Retinal pigment epithelial cell (primary cell): ENCODE results near the gene SPEM3.
"Not testable (repeated sequence)": the region's sequence is repeated elsewhere in the genome, so short reads cannot be mapped to it uniquely, and the experiment has no call there.

Source experiments
- DNase-seq: peaks from one replicate; pipeline ENCODE4 v3.0.0-alpha.2; 2010; ENCODE audit warnings: low read depth
- H3K4me3 ChIP-seq: 2 replicates; pipeline ENCODE4 v1.5.1; 2011; ENCODE audit warnings: mild to moderate bottlenecking, low read length, control low read depth, moderate library complexity
- CTCF ChIP-seq: conservative IDR thresholded peaks from 2 replicates; pipeline ENCODE4 v1.5.1; 2011; ENCODE audit warnings: low read depth, low read length, control low read depth, inconsistent platforms

Gene SPEM3

GRCh38 chr17:7476951-7477350 is 48.3 kb downstream of the SPEM3 start:
- no peak for DNase-seq
- H3K4me3 ChIP-seq, result peak overlapping the region; percentile 62
- no peak for TF ChIP-seq CTCF

GRCh38 chr17:7477392-7478275 is 49.0 kb downstream of the SPEM3 start:
- peak overlapping the region; percentile 62 for H3K4me3 ChIP-seq
- peak; percentile 90 for DNase-seq
- no peak for TF ChIP-seq CTCF

- no peak for TF ChIP-seq CTCF
- no peak for DNase-seq
- H3K4me3 ChIP-seq, result peak overlapping the region; percentile 62
These were observed 49.9 kb downstream of the SPEM3 start for GRCh38 chr17:7478276-7479212.

GRCh38 chr17:7479213-7480088 is 50.8 kb downstream of the SPEM3 start, which contains the start of gene ZBTB4:
TSS of gene ZBTB4 (minus strand) at chr17:7479631. CDS start at chr17:7466801, 12,830 bp downstream.
- H3K4me3 ChIP-seq, result peak within 1 kb of the TSS; percentile 62
- DNase-seq, result no peak
- TF ChIP-seq CTCF, result no peak

- no peak for TF ChIP-seq CTCF
- H3K4me3 ChIP-seq, result peak overlapping the region; percentile 52
- no peak for DNase-seq
These were observed 51.4 kb downstream of the SPEM3 start for GRCh38 chr17:7480089-7480384.

- DNase-seq, H3K4me3 ChIP-seq: not testable (repeated sequence)
These were observed 52.6 kb downstream of the SPEM3 start, which contains the start of gene SLC35G6 for GRCh38 chr17:7481275-7481674. TSS of gene SLC35G6 (plus strand) at chr17:7481446. CDS start at chr17:7481517, 71 bp downstream.

- not testable (repeated sequence) for DNase-seq, H3K4me3 ChIP-seq
These were observed 53.4 kb downstream of the SPEM3 start for GRCh38 chr17:7481842-7482741.
